Loucy (cell line): ENCODE measurements around the gene OSBPL1A.
"Not testable (repeated sequence)": the region's sequence is repeated elsewhere in the genome, so short reads cannot be mapped to it uniquely, and the experiment has no call there.

Source experiments
- EZH2phosphoT487 ChIP-seq: fragments of 200-600 bp; IDR thresholded peaks from 2 replicates; pipeline ENCODE4 v1.6.1; 2018; ENCODE audit warnings: antibody characterized with exemption, mild to moderate bottlenecking, moderate library complexity, borderline replicate concordance
- TF ChIP-seq, protein P1 (sequence below): fragments of 200-600 bp; sonication (generic); conservative IDR thresholded peaks from 2 replicates; pipeline ENCODE4 v1.5.1; 2014; ENCODE audit warnings: mild to moderate bottlenecking, antibody characterized with exemption, low read length

DNA sequence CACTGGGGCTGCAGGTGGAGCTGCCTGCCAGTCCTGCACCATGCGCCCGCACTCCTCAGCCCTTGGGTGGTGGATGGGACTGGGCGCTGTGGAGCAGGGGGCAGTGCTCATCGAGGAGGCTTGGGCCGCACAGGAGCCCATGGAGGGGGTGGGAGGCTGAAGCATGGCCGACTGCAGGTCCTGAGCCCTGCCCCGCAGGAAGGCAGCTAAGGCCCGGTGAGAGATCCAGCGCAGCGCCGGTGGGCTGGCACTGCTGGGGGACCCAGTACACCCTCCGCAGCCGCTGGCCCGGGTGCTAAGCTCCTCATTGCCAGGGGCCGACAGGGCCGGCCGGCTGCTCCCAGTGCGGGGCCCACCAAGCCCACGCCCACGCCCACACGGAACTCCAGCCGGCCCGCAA lies 21.1 kb downstream of the OSBPL1A start:
- TF ChIP-seq, protein P1, sequence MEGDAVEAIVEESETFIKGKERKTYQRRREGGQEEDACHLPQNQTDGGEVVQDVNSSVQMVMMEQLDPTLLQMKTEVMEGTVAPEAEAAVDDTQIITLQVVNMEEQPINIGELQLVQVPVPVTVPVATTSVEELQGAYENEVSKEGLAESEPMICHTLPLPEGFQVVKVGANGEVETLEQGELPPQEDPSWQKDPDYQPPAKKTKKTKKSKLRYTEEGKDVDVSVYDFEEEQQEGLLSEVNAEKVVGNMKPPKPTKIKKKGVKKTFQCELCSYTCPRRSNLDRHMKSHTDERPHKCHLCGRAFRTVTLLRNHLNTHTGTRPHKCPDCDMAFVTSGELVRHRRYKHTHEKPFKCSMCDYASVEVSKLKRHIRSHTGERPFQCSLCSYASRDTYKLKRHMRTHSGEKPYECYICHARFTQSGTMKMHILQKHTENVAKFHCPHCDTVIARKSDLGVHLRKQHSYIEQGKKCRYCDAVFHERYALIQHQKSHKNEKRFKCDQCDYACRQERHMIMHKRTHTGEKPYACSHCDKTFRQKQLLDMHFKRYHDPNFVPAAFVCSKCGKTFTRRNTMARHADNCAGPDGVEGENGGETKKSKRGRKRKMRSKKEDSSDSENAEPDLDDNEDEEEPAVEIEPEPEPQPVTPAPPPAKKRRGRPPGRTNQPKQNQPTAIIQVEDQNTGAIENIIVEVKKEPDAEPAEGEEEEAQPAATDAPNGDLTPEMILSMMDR, result not testable (repeated sequence)
- TF ChIP-seq EZH2phosphoT487, result not testable (repeated sequence)
